ENCODE data around the gene DUSP23.

- TF ChIP-seq POLR2AphosphoS5 (IDR thresholded peaks at IDR 0.05; ENCODE audit: low read depth) (no peak), REST (IDR thresholded peaks at IDR 0.05; ENCODE audit: unreplicated experiment) (no peak), EZH2 (IDR thresholded peaks at IDR 0.05; ENCODE audit: low read depth, unreplicated experiment) (no peak), CREB1 (CRISPR knock-in tag; IDR thresholded peaks at IDR 0.05; ENCODE audit: low read depth) (no peak), EZH2phosphoT487 (IDR thresholded peaks at IDR 0.05; ENCODE audit: unreplicated experiment) (no peak)
- TF ChIP-seq, protein P1, sequence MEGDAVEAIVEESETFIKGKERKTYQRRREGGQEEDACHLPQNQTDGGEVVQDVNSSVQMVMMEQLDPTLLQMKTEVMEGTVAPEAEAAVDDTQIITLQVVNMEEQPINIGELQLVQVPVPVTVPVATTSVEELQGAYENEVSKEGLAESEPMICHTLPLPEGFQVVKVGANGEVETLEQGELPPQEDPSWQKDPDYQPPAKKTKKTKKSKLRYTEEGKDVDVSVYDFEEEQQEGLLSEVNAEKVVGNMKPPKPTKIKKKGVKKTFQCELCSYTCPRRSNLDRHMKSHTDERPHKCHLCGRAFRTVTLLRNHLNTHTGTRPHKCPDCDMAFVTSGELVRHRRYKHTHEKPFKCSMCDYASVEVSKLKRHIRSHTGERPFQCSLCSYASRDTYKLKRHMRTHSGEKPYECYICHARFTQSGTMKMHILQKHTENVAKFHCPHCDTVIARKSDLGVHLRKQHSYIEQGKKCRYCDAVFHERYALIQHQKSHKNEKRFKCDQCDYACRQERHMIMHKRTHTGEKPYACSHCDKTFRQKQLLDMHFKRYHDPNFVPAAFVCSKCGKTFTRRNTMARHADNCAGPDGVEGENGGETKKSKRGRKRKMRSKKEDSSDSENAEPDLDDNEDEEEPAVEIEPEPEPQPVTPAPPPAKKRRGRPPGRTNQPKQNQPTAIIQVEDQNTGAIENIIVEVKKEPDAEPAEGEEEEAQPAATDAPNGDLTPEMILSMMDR (conservative IDR thresholded peaks at IDR 0.05; ENCODE audit: low read depth in 2 of 2) = no peak
These were observed 15.0 kb upstream of the DUSP23 start for GRCh38 chr1:159765806-159766205.
